ENCODE results near the gene PFAS. TPM values are rescaled to one million over a fixed set of nuclear protein-coding genes. Genes with fewer than 3 reads are reported as not detected.

Gene PFAS
- total RNA-seq, 1 donor from 2014 or later: 25.3 TPM

GRCh38 chr17:8257801-8258200, 8.7 kb downstream of the PFAS start:
- H3K27me3 ChIP-seq (ENCODE audit: low read depth): no peaks in the 10 kb centered on the region
- TF ChIP-seq, protein P1, sequence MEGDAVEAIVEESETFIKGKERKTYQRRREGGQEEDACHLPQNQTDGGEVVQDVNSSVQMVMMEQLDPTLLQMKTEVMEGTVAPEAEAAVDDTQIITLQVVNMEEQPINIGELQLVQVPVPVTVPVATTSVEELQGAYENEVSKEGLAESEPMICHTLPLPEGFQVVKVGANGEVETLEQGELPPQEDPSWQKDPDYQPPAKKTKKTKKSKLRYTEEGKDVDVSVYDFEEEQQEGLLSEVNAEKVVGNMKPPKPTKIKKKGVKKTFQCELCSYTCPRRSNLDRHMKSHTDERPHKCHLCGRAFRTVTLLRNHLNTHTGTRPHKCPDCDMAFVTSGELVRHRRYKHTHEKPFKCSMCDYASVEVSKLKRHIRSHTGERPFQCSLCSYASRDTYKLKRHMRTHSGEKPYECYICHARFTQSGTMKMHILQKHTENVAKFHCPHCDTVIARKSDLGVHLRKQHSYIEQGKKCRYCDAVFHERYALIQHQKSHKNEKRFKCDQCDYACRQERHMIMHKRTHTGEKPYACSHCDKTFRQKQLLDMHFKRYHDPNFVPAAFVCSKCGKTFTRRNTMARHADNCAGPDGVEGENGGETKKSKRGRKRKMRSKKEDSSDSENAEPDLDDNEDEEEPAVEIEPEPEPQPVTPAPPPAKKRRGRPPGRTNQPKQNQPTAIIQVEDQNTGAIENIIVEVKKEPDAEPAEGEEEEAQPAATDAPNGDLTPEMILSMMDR (IDR thresholded peaks at IDR 0.05): no peak
- no peaks in the 10 kb centered on the region for H3K4me1 ChIP-seq
- H3K27ac ChIP-seq: no peak overlapping the region
- no peaks in the 10 kb centered on the region for H3K9me3 ChIP-seq
- no peak for DNase-seq
- no peak for ATAC-seq
- H3K4me3 ChIP-seq: no peak overlapping the region
- intact Hi-C loops (cut with DNase I): no loop called here
- peaks cover 74% of the 10 kb centered on the region for H3K36me3 ChIP-seq

GRCh38 chr17:8264320-8264719, 15.2 kb downstream of the PFAS start:
- no peak overlapping the region for H3K27ac ChIP-seq
- no peaks in the 10 kb centered on the region for H3K4me1 ChIP-seq
- H3K27me3 ChIP-seq (ENCODE audit: low read depth): no peaks in the 10 kb centered on the region
- no peak for ATAC-seq
- no peaks in the 10 kb centered on the region for H3K9me3 ChIP-seq
- TF ChIP-seq, protein P1 (IDR thresholded peaks at IDR 0.05): no peak
- H3K4me3 ChIP-seq: no peak overlapping the region
- intact Hi-C loops (cut with DNase I): no loop called here
- H3K36me3 ChIP-seq: peaks cover 78% of the 10 kb centered on the region
- no peak for DNase-seq

GRCh38 chr17:8264836-8265542, 15.9 kb downstream of the PFAS start:
- intact Hi-C loops (cut with DNase I): no loop called here
- Histone ChIP-seq H3K4me1 (no peaks in the 10 kb centered on the region), H3K27ac (no peak overlapping the region), H3K36me3 (peaks cover 81% of the 10 kb centered on the region), H3K27me3 (ENCODE audit: low read depth) (no peaks in the 10 kb centered on the region), H3K9me3 (no peaks in the 10 kb centered on the region), H3K4me3 (no peak overlapping the region)
- ATAC-seq: no peak
- TF ChIP-seq, protein P1 (IDR thresholded peaks at IDR 0.05): no peak
- no peak for DNase-seq

DNA sequence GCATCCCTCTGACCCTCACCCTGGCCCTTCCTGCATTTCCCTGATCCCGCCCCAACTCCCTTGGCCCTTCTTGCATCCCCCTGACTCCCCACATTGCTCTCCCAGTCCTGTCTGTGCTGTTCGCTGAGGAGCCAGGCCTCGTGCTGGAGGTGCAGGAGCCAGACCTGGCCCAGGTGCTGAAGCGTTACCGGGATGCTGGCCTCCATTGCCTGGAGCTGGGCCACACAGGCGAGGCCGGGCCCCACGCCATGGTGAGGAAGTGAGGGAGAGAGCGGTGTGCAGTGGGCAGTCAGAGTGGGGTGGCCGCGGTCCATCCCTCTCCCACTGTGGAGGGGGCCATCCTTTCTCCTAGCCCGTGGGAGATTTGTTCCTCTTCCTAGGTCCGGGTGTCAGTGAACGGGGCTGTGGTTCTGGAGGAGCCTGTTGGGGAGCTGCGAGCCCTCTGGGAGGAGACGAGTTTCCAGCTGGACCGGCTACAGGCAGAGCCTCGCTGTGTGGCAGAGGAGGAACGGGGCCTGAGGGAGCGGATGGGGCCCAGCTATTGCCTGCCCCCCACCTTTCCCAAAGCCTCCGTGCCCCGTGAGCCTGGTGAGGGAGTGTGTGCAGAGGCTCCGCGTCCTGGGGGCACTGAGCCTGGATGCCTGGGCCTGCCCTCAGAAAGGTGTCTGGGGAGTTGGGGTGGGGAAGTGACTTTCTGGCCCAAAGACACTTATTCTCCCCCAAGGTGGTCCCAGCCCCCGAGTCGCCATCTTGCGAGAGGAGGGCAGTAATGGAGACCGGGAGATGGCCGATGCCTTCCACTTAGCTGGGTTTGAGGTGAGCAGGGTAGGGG, 17.8 kb downstream of the PFAS start:
- Histone ChIP-seq H3K9me3 (no peaks in the 10 kb centered on the region), H3K4me1 (no peaks in the 10 kb centered on the region), H3K36me3 (peaks cover 64% of the 10 kb centered on the region), H3K27ac (no peak overlapping the region), H3K27me3 (ENCODE audit: low read depth) (no peaks in the 10 kb centered on the region), H3K4me3 (no peak overlapping the region)
- intact Hi-C loops (cut with DNase I): no loop called here
- ATAC-seq (no peak), DNase-seq (no peak)
- TF ChIP-seq, protein P1 (IDR thresholded peaks at IDR 0.05): no peak

GRCh38 chr17:8267480-8268147, 18.5 kb downstream of the PFAS start:
- H3K27me3 ChIP-seq (ENCODE audit: low read depth): no peaks in the 10 kb centered on the region
- DNase-seq (no peak), ATAC-seq (no peak)
- H3K36me3 ChIP-seq: peaks cover 62% of the 10 kb centered on the region
- no peak overlapping the region for H3K27ac ChIP-seq
- TF ChIP-seq, protein P1 (IDR thresholded peaks at IDR 0.05): no peak
- no peak overlapping the region for H3K4me3 ChIP-seq
- intact Hi-C loops (cut with DNase I): no loop called here
- H3K4me1 ChIP-seq: no peaks in the 10 kb centered on the region
- no peaks in the 10 kb centered on the region for H3K9me3 ChIP-seq
